NOMO-1 treated with dmso at 0.1 percent for 144 hours (cell line): ENCODE results near the gene DBT.
"Not testable (repeated sequence)": the region's sequence is repeated elsewhere in the genome, so short reads cannot be mapped to it uniquely, and the experiment has no call there.

Experiments
- DNase-seq: peaks from one replicate; lab custom pipeline; 2025; ENCODE audit not compliant: unreplicated experiment; lab: John Stamatoyannopoulos, UW

DBT gene

GRCh38 chr1:100250807-100251206, 1.2 kb upstream of the DBT start:
- no peak for DNase-seq

GRCh38 chr1:100250264-100250663, 630 bp upstream of the DBT start:
- no peak for DNase-seq

- no peak for DNase-seq
Measured at GRCh38 chr1:100249155-100249536, 488 bp downstream of the DBT start.

GRCh38 chr1:100246738-100247137, 2.9 kb downstream of the DBT start:
- no peak for DNase-seq

GRCh38 chr1:100240631-100241030, 9.0 kb downstream of the DBT start:
- no peak for DNase-seq

GRCh38 chr1:100239961-100240360, 9.7 kb downstream of the DBT start:
- no peak for DNase-seq

- DNase-seq: no peak
Measured at GRCh38 chr1:100237091-100237490, 12.5 kb downstream of the DBT start.

GRCh38 chr1:100234432-100234831, 15.2 kb downstream of the DBT start:
- DNase-seq: no peak

- not testable (repeated sequence) for DNase-seq
Measured at GRCh38 chr1:100233566-100233965, 16.1 kb downstream of the DBT start.

GRCh38 chr1:100232156-100232555, 17.5 kb downstream of the DBT start:
- DNase-seq: no peak

GRCh38 chr1:100231721-100232120, 17.9 kb downstream of the DBT start:
- DNase-seq: no peak

GRCh38 chr1:100230765-100231164, 18.9 kb downstream of the DBT start:
- no peak for DNase-seq

- no peak for DNase-seq
Measured at GRCh38 chr1:100229681-100230443, 19.8 kb downstream of the DBT start.

- DNase-seq: no peak
Measured at GRCh38 chr1:100222428-100222827, 27.2 kb downstream of the DBT start.

GRCh38 chr1:100219883-100220282, 29.8 kb downstream of the DBT start:
- DNase-seq: no peak

GRCh38 chr1:100219457-100219856, 30.2 kb downstream of the DBT start:
- no peak for DNase-seq

- no peak for DNase-seq
Measured at GRCh38 chr1:100217834-100218233, 31.8 kb downstream of the DBT start.

GRCh38 chr1:100215101-100215500, 34.5 kb downstream of the DBT start:
- no peak for DNase-seq

GRCh38 chr1:100213141-100213540, 36.5 kb downstream of the DBT start:
- no peak for DNase-seq

- DNase-seq: no peak
Measured at GRCh38 chr1:100206301-100206700, 43.3 kb downstream of the DBT start.

- DNase-seq: not testable (repeated sequence)
Measured at GRCh38 chr1:100205593-100205992, 44.0 kb downstream of the DBT start.

- DNase-seq: not testable (repeated sequence)
Measured at GRCh38 chr1:100205103-100205502, 44.5 kb downstream of the DBT start.

GRCh38 chr1:100202703-100203102, 46.9 kb downstream of the DBT start:
- not testable (repeated sequence) for DNase-seq
